ENCODE results near the gene SCAPER. TPM values are rescaled to one million over a fixed set of nuclear protein-coding genes. Genes with fewer than 3 reads are reported as not detected.
"Not testable (repeated sequence)": the region's sequence is repeated elsewhere in the genome, so short reads cannot be mapped to it uniquely, and the experiment has no call there.

The SCAPER gene
- total RNA-seq, 1 experiment from 2014 or later: 6.3 TPM

- H3K27ac ChIP-seq (ENCODE audit: low read length): no peak overlapping the region
- no peaks in the 10 kb centered on the region for H3K27me3 ChIP-seq (ENCODE audit: low read length)
- no peaks in the 10 kb centered on the region for H3K9me2 ChIP-seq (replicated peaks; ENCODE audit: insufficient read depth, low read length)
- no peak overlapping the region for H2AFZ ChIP-seq (ENCODE audit: low read length)
- H3K36me3 ChIP-seq (ENCODE audit: insufficient read depth, low read length): no peaks in the 10 kb centered on the region
- no peak overlapping the region for H3K4me3 ChIP-seq (ENCODE audit: low read length)
- H3K79me2 ChIP-seq (ENCODE audit: low read length): no peaks in the 10 kb centered on the region
- H3K9ac ChIP-seq (ENCODE audit: low read length): no peak overlapping the region
- no peak for DNase-seq
- no peaks in the 10 kb centered on the region for H4K20me1 ChIP-seq (ENCODE audit: insufficient read depth, low read depth, low read length)
- no peak overlapping the region for H3K4me2 ChIP-seq (ENCODE audit: low read depth, low read length, poor library complexity, severe bottlenecking)
- no peaks in the 10 kb centered on the region for H3K4me1 ChIP-seq (ENCODE audit: low read length)
- no peaks in the 10 kb centered on the region for H3K9me3 ChIP-seq (ENCODE audit: low read length)
These were observed 152.0 kb downstream of the SCAPER start for GRCh38 chr15:76753131-76753530.

GRCh38 chr15:76752549-76752948 is 152.6 kb downstream of the SCAPER start:
- no peak overlapping the region for H3K27ac ChIP-seq (ENCODE audit: low read length)
- no peak overlapping the region for H3K4me2 ChIP-seq (ENCODE audit: low read depth, low read length, poor library complexity, severe bottlenecking)
- H3K36me3 ChIP-seq (ENCODE audit: insufficient read depth, low read length): no peaks in the 10 kb centered on the region
- no peaks in the 10 kb centered on the region for H3K9me2 ChIP-seq (replicated peaks; ENCODE audit: insufficient read depth, low read length)
- no peak for DNase-seq
- no peaks in the 10 kb centered on the region for H4K20me1 ChIP-seq (ENCODE audit: insufficient read depth, low read depth, low read length)
- H3K27me3 ChIP-seq (ENCODE audit: low read length): no peaks in the 10 kb centered on the region
- no peak overlapping the region for H2AFZ ChIP-seq (ENCODE audit: low read length)
- no peak overlapping the region for H3K4me3 ChIP-seq (ENCODE audit: low read length)
- H3K9ac ChIP-seq (ENCODE audit: low read length): no peak overlapping the region
- no peaks in the 10 kb centered on the region for H3K79me2 ChIP-seq (ENCODE audit: low read length)
- H3K9me3 ChIP-seq (ENCODE audit: low read length): no peaks in the 10 kb centered on the region
- H3K4me1 ChIP-seq (ENCODE audit: low read length): no peaks in the 10 kb centered on the region

GRCh38 chr15:76737573-76737972 is 167.6 kb downstream of the SCAPER start:
- no peaks in the 10 kb centered on the region for H3K79me2 ChIP-seq (ENCODE audit: low read length)
- H3K36me3 ChIP-seq (ENCODE audit: insufficient read depth, low read length): no peaks in the 10 kb centered on the region
- no peak overlapping the region for H3K4me2 ChIP-seq (ENCODE audit: low read depth, low read length, poor library complexity, severe bottlenecking)
- no peaks in the 10 kb centered on the region for H3K27me3 ChIP-seq (ENCODE audit: low read length)
- H3K27ac ChIP-seq (ENCODE audit: low read length): no peak overlapping the region
- H3K4me3 ChIP-seq (ENCODE audit: low read length): no peak overlapping the region
- no peaks in the 10 kb centered on the region for H3K4me1 ChIP-seq (ENCODE audit: low read length)
- no peak overlapping the region for H2AFZ ChIP-seq (ENCODE audit: low read length)
- no peak overlapping the region for H3K9ac ChIP-seq (ENCODE audit: low read length)
- no peaks in the 10 kb centered on the region for H3K9me2 ChIP-seq (replicated peaks; ENCODE audit: insufficient read depth, low read length)
- H4K20me1 ChIP-seq (ENCODE audit: insufficient read depth, low read depth, low read length): no peaks in the 10 kb centered on the region
- no peaks in the 10 kb centered on the region for H3K9me3 ChIP-seq (ENCODE audit: low read length)
- DNase-seq: no peak

GRCh38 chr15:76732321-76732720 is 172.8 kb downstream of the SCAPER start:
- not testable (repeated sequence) for H3K4me2 ChIP-seq (ENCODE audit: low read depth, low read length, poor library complexity, severe bottlenecking)

GRCh38 chr15:76730262-76730661 is 174.9 kb downstream of the SCAPER start:
- Histone ChIP-seq H4K20me1 (ENCODE audit: insufficient read depth, low read depth, low read length) (no peaks in the 10 kb centered on the region), H3K4me2 (ENCODE audit: low read depth, low read length, poor library complexity, severe bottlenecking) (no peak overlapping the region), H3K36me3 (ENCODE audit: insufficient read depth, low read length) (no peaks in the 10 kb centered on the region), H3K4me1 (ENCODE audit: low read length) (no peaks in the 10 kb centered on the region), H3K27me3 (ENCODE audit: low read length) (no peaks in the 10 kb centered on the region), H3K4me3 (ENCODE audit: low read length) (no peak overlapping the region), H3K9me2 (replicated peaks; ENCODE audit: insufficient read depth, low read length) (no peaks in the 10 kb centered on the region), H2AFZ (ENCODE audit: low read length) (no peak overlapping the region), H3K27ac (ENCODE audit: low read length) (no peak overlapping the region), H3K9ac (ENCODE audit: low read length) (no peak overlapping the region), H3K79me2 (ENCODE audit: low read length) (no peaks in the 10 kb centered on the region), H3K9me3 (ENCODE audit: low read length) (no peaks in the 10 kb centered on the region)
- DNase-seq: no peak

More at GRCh38 chr15:76732321-76732720, 172.8 kb downstream of the SCAPER start:
- H3K36me3 ChIP-seq (ENCODE audit: insufficient read depth, low read length); H3K9ac ChIP-seq (ENCODE audit: low read length); H3K79me2 ChIP-seq (ENCODE audit: low read length); H3K4me1 ChIP-seq (ENCODE audit: low read length); H3K9me3 ChIP-seq (ENCODE audit: low read length); H3K27me3 ChIP-seq (ENCODE audit: low read length); H4K20me1 ChIP-seq (ENCODE audit: insufficient read depth, low read depth, low read length); DNase-seq; H2AFZ ChIP-seq (ENCODE audit: low read length); H3K9me2 ChIP-seq (replicated peaks; ENCODE audit: insufficient read depth, low read length); H3K4me3 ChIP-seq (ENCODE audit: low read length); H3K27ac ChIP-seq (ENCODE audit: low read length): not testable (repeated sequence)

DNA sequence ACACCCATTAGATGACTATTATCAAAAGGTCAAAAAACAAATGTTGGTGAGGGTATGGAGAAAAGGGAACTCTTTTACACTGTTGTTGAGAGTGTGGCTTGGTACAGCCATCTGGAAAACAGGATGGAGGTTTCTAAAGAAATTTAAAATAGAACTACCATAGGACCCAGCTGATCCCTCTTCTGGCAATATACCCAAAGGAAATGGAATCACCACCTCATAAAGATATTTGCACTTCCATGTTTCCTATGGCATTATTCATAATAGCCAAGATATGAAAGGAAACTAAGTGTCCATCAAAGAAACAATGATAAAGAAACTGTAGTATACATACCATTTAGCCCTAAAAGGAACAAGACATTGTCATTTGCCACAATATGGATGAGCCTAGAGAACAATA is 186.3 kb downstream of the SCAPER start:
- DNase-seq: no peak
- Histone ChIP-seq H3K27ac (ENCODE audit: low read length) (no peak overlapping the region), H3K4me1 (ENCODE audit: low read length) (no peaks in the 10 kb centered on the region), H4K20me1 (ENCODE audit: insufficient read depth, low read depth, low read length) (no peaks in the 10 kb centered on the region), H3K36me3 (ENCODE audit: insufficient read depth, low read length) (no peaks in the 10 kb centered on the region), H3K9ac (ENCODE audit: low read length) (no peak overlapping the region), H2AFZ (ENCODE audit: low read length) (no peak overlapping the region), H3K9me3 (ENCODE audit: low read length) (no peaks in the 10 kb centered on the region), H3K9me2 (replicated peaks; ENCODE audit: insufficient read depth, low read length) (no peaks in the 10 kb centered on the region), H3K79me2 (ENCODE audit: low read length) (no peaks in the 10 kb centered on the region), H3K27me3 (ENCODE audit: low read length) (no peaks in the 10 kb centered on the region), H3K4me2 (ENCODE audit: low read depth, low read length, poor library complexity, severe bottlenecking) (no peak overlapping the region), H3K4me3 (ENCODE audit: low read length) (no peak overlapping the region)

- H3K36me3 ChIP-seq (ENCODE audit: insufficient read depth, low read length): no peaks in the 10 kb centered on the region
These were observed 190.2 kb downstream of the SCAPER start for GRCh38 chr15:76714950-76715349.

GRCh38 chr15:76711351-76711827 is 193.8 kb downstream of the SCAPER start:
- H3K4me2 ChIP-seq (ENCODE audit: low read depth, low read length, poor library complexity, severe bottlenecking): no peak overlapping the region
- no peaks in the 10 kb centered on the region for H3K9me2 ChIP-seq (replicated peaks; ENCODE audit: insufficient read depth, low read length)
- H3K27ac ChIP-seq (ENCODE audit: low read length): no peak overlapping the region
- H4K20me1 ChIP-seq (ENCODE audit: insufficient read depth, low read depth, low read length): no peaks in the 10 kb centered on the region
- H3K36me3 ChIP-seq (ENCODE audit: insufficient read depth, low read length): no peaks in the 10 kb centered on the region
- DNase-seq: no peak
- H3K9me3 ChIP-seq (ENCODE audit: low read length): no peaks in the 10 kb centered on the region
- H3K4me1 ChIP-seq (ENCODE audit: low read length): no peaks in the 10 kb centered on the region
- no peaks in the 10 kb centered on the region for H3K79me2 ChIP-seq (ENCODE audit: low read length)
- H2AFZ ChIP-seq (ENCODE audit: low read length): no peak overlapping the region
- H3K9ac ChIP-seq (ENCODE audit: low read length): no peak overlapping the region
- no peaks in the 10 kb centered on the region for H3K27me3 ChIP-seq (ENCODE audit: low read length)
- H3K4me3 ChIP-seq (ENCODE audit: low read length): no peak overlapping the region

More at GRCh38 chr15:76714950-76715349, 190.2 kb downstream of the SCAPER start:
- Histone ChIP-seq H3K4me3 (ENCODE audit: low read length) (no peak overlapping the region), H3K9ac (ENCODE audit: low read length) (no peak overlapping the region), H3K79me2 (ENCODE audit: low read length) (no peaks in the 10 kb centered on the region), H4K20me1 (ENCODE audit: insufficient read depth, low read depth, low read length) (no peaks in the 10 kb centered on the region), H3K4me1 (ENCODE audit: low read length) (no peaks in the 10 kb centered on the region), H3K9me2 (replicated peaks; ENCODE audit: insufficient read depth, low read length) (no peaks in the 10 kb centered on the region), H2AFZ (ENCODE audit: low read length) (no peak overlapping the region), H3K27me3 (ENCODE audit: low read length) (no peaks in the 10 kb centered on the region), H3K9me3 (ENCODE audit: low read length) (no peaks in the 10 kb centered on the region), H3K27ac (ENCODE audit: low read length) (no peak overlapping the region), H3K4me2 (ENCODE audit: low read depth, low read length, poor library complexity, severe bottlenecking) (no peak overlapping the region)
- no peak for DNase-seq

- H3K4me2 ChIP-seq (ENCODE audit: low read depth, low read length, poor library complexity, severe bottlenecking); H3K9ac ChIP-seq (ENCODE audit: low read length); H3K9me2 ChIP-seq (replicated peaks; ENCODE audit: insufficient read depth, low read length); H3K9me3 ChIP-seq (ENCODE audit: low read length); H3K4me3 ChIP-seq (ENCODE audit: low read length); H4K20me1 ChIP-seq (ENCODE audit: insufficient read depth, low read depth, low read length); H3K27ac ChIP-seq (ENCODE audit: low read length); H3K4me1 ChIP-seq (ENCODE audit: low read length); H2AFZ ChIP-seq (ENCODE audit: low read length); DNase-seq; H3K79me2 ChIP-seq (ENCODE audit: low read length); H3K36me3 ChIP-seq (ENCODE audit: insufficient read depth, low read length); H3K27me3 ChIP-seq (ENCODE audit: low read length): not testable (repeated sequence)
These were observed 201.1 kb downstream of the SCAPER start for GRCh38 chr15:76704032-76704431.
